H9 (cell line): ENCODE measurements around the gene AMPD2. TPM values are rescaled to one million over a fixed set of nuclear protein-coding genes. Genes with fewer than 3 reads are reported as not detected.

Source experiments
- DNase-seq: peaks from one replicate; pipeline ENCODE4 v3.0.0-alpha.2; 2017
- H2AFZ ChIP-seq: one replicate; pipeline ENCODE4 v1.6.1; 2013; ENCODE audit warnings: mild to moderate bottlenecking, low read length, control low read depth, moderate library complexity
- H2AK5ac ChIP-seq: 2 replicates; pipeline ENCODE4 v1.6.1; 2013; ENCODE audit warnings: low read length, control low read depth, mixed read lengths; ENCODE audit not compliant: insufficient read length
- H2BK120ac ChIP-seq: one replicate; pipeline ENCODE4 v1.6.1; 2013; ENCODE audit warnings: low read depth, mild to moderate bottlenecking, low read length, control low read depth, inconsistent platforms; ENCODE audit not compliant: poor library complexity, severe bottlenecking
- H2BK12ac ChIP-seq: 2 replicates; pipeline ENCODE4 v1.6.1; 2013; ENCODE audit warnings: low read length, control low read depth, mixed read lengths, low read depth; ENCODE audit not compliant: insufficient read length
- H2BK15ac ChIP-seq: 2 replicates; pipeline ENCODE4 v1.6.1; 2013; ENCODE audit warnings: low read depth, low read length, control low read depth
- H2BK20ac ChIP-seq: one replicate; pipeline ENCODE4 v1.6.1; 2013; ENCODE audit warnings: low read depth, mild to moderate bottlenecking, low read length, control low read depth, inconsistent platforms; ENCODE audit not compliant: poor library complexity, severe bottlenecking
- H2BK5ac ChIP-seq: 2 replicates; pipeline ENCODE4 v1.6.1; 2013; ENCODE audit warnings: low read length, control low read depth, mixed read lengths; ENCODE audit not compliant: insufficient read length
- H3K14ac ChIP-seq: 2 replicates; pipeline ENCODE4 v1.6.1; 2013; ENCODE audit warnings: low read length, control low read depth; ENCODE audit not compliant: insufficient read depth
- H3K18ac ChIP-seq: 2 replicates; pipeline ENCODE4 v1.6.1; 2013; ENCODE audit warnings: low read depth, mild to moderate bottlenecking, mixed read lengths, low read length, control low read depth; ENCODE audit not compliant: insufficient read length
- H3K23ac ChIP-seq: 2 replicates; pipeline ENCODE4 v1.6.1; 2013; ENCODE audit warnings: low read length, control low read depth, mixed read lengths, low read depth; ENCODE audit not compliant: insufficient read length
- H3K23me2 ChIP-seq: 2 replicates; pipeline ENCODE4 v1.6.1; 2013; ENCODE audit warnings: low read depth, mild to moderate bottlenecking, mixed read lengths, low read length, control low read depth; ENCODE audit not compliant: insufficient read length, poor library complexity, severe bottlenecking
- H3K27ac ChIP-seq: 2 replicates; pipeline ENCODE4 v1.5.1; 2013; ENCODE audit warnings: low read length, control low read depth, mixed read lengths, low read depth; ENCODE audit not compliant: insufficient read length
- H3K27me3 ChIP-seq: 2 replicates; pipeline ENCODE4 v1.6.1; 2013; ENCODE audit warnings: low read length, control low read depth, inconsistent platforms; ENCODE audit not compliant: insufficient read depth
- H3K4ac ChIP-seq: 2 replicates; pipeline ENCODE4 v1.6.1; 2013; ENCODE audit warnings: low read depth, mild to moderate bottlenecking, control low read depth, inconsistent platforms, low read length, moderate library complexity
- H3K4me1 ChIP-seq: 2 replicates; pipeline ENCODE4 v1.6.1; 2013; ENCODE audit warnings: low read length, control low read depth, inconsistent platforms; ENCODE audit not compliant: insufficient read depth
- H3K4me2 ChIP-seq: 2 replicates; pipeline ENCODE4 v1.6.1; 2013; ENCODE audit warnings: low read length, control low read depth, mixed read lengths; ENCODE audit not compliant: insufficient read length, insufficient read depth
- H3K56ac ChIP-seq: 2 replicates; pipeline ENCODE4 v1.6.1; 2013; ENCODE audit warnings: low read depth, mild to moderate bottlenecking, mixed read lengths, low read length, control low read depth; ENCODE audit not compliant: insufficient read length
- H3K79me1 ChIP-seq: 2 replicates; pipeline ENCODE4 v1.6.1; 2013; ENCODE audit warnings: low read depth, mild to moderate bottlenecking, moderate library complexity, low read length, control low read depth, inconsistent platforms; ENCODE audit not compliant: insufficient read depth, poor library complexity, severe bottlenecking
- H3K79me2 ChIP-seq: 2 replicates; pipeline ENCODE4 v1.6.1; 2013; ENCODE audit warnings: low read length, control low read depth, inconsistent platforms; ENCODE audit not compliant: insufficient read depth
- H3K9ac ChIP-seq: 2 replicates; pipeline ENCODE4 v1.6.1; 2013; ENCODE audit warnings: low read length, control low read depth, mixed read lengths; ENCODE audit not compliant: insufficient read length; ENCODE audit errors: extremely low read depth
- H3K9me3 ChIP-seq: one replicate; pipeline ENCODE4 v1.6.1; 2013; ENCODE audit warnings: low read depth, low read length, inconsistent platforms; ENCODE audit not compliant: control insufficient read depth
- H3T11ph ChIP-seq: one replicate; pipeline ENCODE4 v1.6.1; 2013; ENCODE audit warnings: mild to moderate bottlenecking, low read length, control low read depth, inconsistent platforms
- H4K20me1 ChIP-seq: one replicate; pipeline ENCODE4 v1.6.1; 2013; ENCODE audit not compliant: control insufficient read depth, insufficient read length, insufficient read depth
- H4K5ac ChIP-seq: 2 replicates; pipeline ENCODE4 v1.6.1; 2013; ENCODE audit warnings: low read depth, mild to moderate bottlenecking, mixed read lengths, low read length, control low read depth; ENCODE audit not compliant: insufficient read length
- H4K8ac ChIP-seq: replicated peaks from 2 replicates; pipeline ENCODE4 v1.6.1; 2013; ENCODE audit warnings: low read length, control low read depth, mixed read lengths, low read depth; ENCODE audit not compliant: insufficient read length
- H4K91ac ChIP-seq: 2 replicates; pipeline ENCODE4 v1.6.1; 2013; ENCODE audit warnings: low read depth, mild to moderate bottlenecking, moderate library complexity, mixed read lengths, low read length, control low read depth; ENCODE audit not compliant: insufficient read length
- H3K27ac Mint-ChIP-seq, 3 experiments: 2 replicates in 2 of 3; 3 replicates in 1 of 3; pipeline ENCODE4 v1.8.0; 2020 to 2021; ENCODE audit warnings: mixed read lengths in 3 of 3, mild to moderate bottlenecking in 1 of 3, moderate library complexity in 1 of 3
- H3K27me3 Mint-ChIP-seq: 2 replicates; pipeline ENCODE4 v1.8.0; 2021; ENCODE audit warnings: low read depth, mild to moderate bottlenecking, moderate library complexity, mixed read lengths
- H3K36me3 Mint-ChIP-seq, 3 experiments: 2 replicates in 2 of 3; 3 replicates in 1 of 3; pipeline ENCODE4 v1.8.0; 2020 to 2021; ENCODE audit warnings: low read depth in 3 of 3, mixed read lengths in 3 of 3; ENCODE audit not compliant: insufficient read depth in 1 of 3
- H3K4me1 Mint-ChIP-seq, 2 experiments: 2 replicates each; pipeline ENCODE4 v1.8.0; 2020; ENCODE audit warnings: mixed read lengths in 2 of 2
- H3K4me3 Mint-ChIP-seq, 2 experiments: 2 replicates in 1 of 2; 3 replicates in 1 of 2; pipeline ENCODE4 v1.8.0; 2020 to 2021; ENCODE audit warnings: mild to moderate bottlenecking in 2 of 2, mixed read lengths in 2 of 2, moderate library complexity in 1 of 2
- H3K9me3 Mint-ChIP-seq, 2 experiments: 2 replicates in 1 of 2; 3 replicates in 1 of 2; pipeline ENCODE4 v1.8.0; 2020; ENCODE audit warnings: mild to moderate bottlenecking in 2 of 2, mixed read lengths in 2 of 2, moderate library complexity in 1 of 2
- CTCF ChIP-seq: fragments of 200-600 bp; sonication (generic); conservative IDR thresholded peaks from 3 replicates; pipeline ENCODE4 v1.8.0; 2021; ENCODE audit warnings: antibody characterized with exemption, mild to moderate bottlenecking
- WGBS: extraction: QIAGEN DNeasy Blood & Tissue Kit; methylation state at CpG from one replicate; pipeline ENCODE4 v1.1.7; 2013; ENCODE audit warnings: missing lambda C conversion rate, low lambda C conversion rate, mixed read lengths; ENCODE audit not compliant: insufficient read length; ENCODE audit errors: extremely low coverage; 5-methylcytosine and 5-hydroxymethylcytosine counted together
- total RNA-seq: library from RNA; stranded (reverse); gene quantifications from 2 replicates; pipeline ENCODE4 v1.2.1, GENCODE V29; 2021

AMPD2 gene
- total RNA-seq, 1 experiment from 2014 or later, result 65.1 TPM

- no peak overlapping the region for H3K56ac ChIP-seq
- no peak overlapping the region for H4K5ac ChIP-seq
- no peak overlapping the region for H2BK120ac ChIP-seq
- no peak overlapping the region for H2BK5ac ChIP-seq
- H3K4me1 ChIP-seq, result no peaks in the 10 kb centered on the region; the same call in 1 of the 2 replicates
- H3K79me2 ChIP-seq, result peaks cover 6% of the 10 kb centered on the region; the same call in 1 of the 2 replicates
- H3K9ac ChIP-seq, result peak overlapping the region; percentile 42
- H3T11ph ChIP-seq, result no peak overlapping the region
- H4K20me1 ChIP-seq, result peaks cover 2% of the 10 kb centered on the region
- H2AFZ ChIP-seq, result no peak overlapping the region
- Mint-ChIP-seq H3K27me3 (no peaks in the 10 kb centered on the region; the same call in 1 of the 2 replicates), H3K4me3 (peak overlapping the region; percentile 93 to 94), H3K27ac (no peak overlapping the region; a peak in 1 of 7 replicates), H3K9me3 (no peaks in the 10 kb centered on the region), H3K4me1 (peaks cover 37 to 54% of the 10 kb centered on the region in 2 experiments), H3K36me3 (peaks cover 0 to 6% (median 5%) of the 10 kb centered on the region in 3 experiments; a peak in 4 of 7 replicates)
- no peak overlapping the region for H4K91ac ChIP-seq
- peak overlapping the region; percentile 97 for H3K4me2 ChIP-seq
- no peak overlapping the region for H3K27ac ChIP-seq
- H3K27me3 ChIP-seq, result no peaks in the 10 kb centered on the region
- TF ChIP-seq CTCF, result no peak
- H3K23me2 ChIP-seq, result peaks cover 12% of the 10 kb centered on the region
- no peak overlapping the region for H3K23ac ChIP-seq
- H3K79me1 ChIP-seq, result no peaks in the 10 kb centered on the region
- H2BK15ac ChIP-seq, result no peak overlapping the region
- H2AK5ac ChIP-seq, result no peak overlapping the region
- no peak overlapping the region for H3K14ac ChIP-seq
- no CpG with 5 or more reads among the region's 13 CpGs for WGBS
- H2BK12ac ChIP-seq, result no peak overlapping the region
- H3K4ac ChIP-seq, result no peak overlapping the region
- no peak for DNase-seq
- no peak overlapping the region for H4K8ac ChIP-seq
- no peak overlapping the region for H3K18ac ChIP-seq
- H3K9me3 ChIP-seq, result no peaks in the 10 kb centered on the region
- no peak overlapping the region for H2BK20ac ChIP-seq
These were observed 1.9 kb downstream of the AMPD2 start for GRCh38 chr1:109621379-109622136.
